ENCODE results near the gene RAD9A.
A peak's percentile ranks its signal among the peaks of the same experiment; 100 is the strongest.

Gene RAD9A

DNA sequence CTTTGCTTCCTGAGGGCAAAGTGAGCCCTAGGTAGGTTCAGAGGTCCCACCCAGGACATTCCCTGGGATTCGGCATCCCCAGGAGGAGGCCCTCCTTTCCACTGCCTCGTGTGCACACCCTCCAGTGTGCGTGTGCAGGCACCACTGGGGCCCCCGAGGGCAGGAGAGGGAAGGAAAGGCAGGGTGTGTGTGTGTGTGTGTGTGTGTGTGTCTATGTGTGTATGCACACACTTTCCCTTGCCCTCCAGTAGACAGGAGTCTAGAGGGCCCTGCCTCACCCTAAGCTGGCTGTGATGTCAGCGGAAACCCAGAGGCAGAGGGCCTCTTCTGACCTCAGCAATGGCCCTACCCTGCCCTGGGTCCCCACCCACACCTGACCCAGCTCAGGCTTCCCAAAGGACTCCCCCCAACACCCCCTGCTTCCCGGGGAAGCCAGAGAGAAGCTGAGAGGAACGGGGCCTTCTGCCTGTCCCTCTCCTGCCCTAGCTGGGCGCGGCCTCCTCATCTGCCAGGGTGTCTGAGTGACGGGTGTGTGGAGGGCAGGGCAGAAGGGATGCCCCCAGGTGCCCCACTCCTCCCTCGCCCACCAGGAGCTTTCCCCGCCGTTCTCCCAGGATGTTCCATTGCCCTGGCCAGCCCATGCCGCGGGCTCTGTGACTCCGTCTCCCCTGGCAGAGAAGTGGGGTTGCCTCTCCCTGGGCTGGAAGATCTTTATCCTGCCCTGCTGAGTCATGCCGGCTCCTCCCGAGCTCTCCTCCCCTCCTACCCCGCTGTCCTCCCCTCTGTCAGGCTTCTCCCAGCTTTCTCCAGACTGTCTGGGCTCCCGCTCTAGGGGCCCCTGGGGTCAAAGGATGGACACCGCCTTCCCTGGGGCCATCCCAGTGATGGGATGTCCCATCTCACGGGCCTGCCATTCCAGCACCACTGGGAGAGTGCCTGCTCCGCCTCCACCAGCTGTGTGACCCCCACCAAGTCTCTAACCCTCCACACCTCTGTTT is 12.4 kb upstream of the RAD9A start:
- peak; percentile 22 for ATAC-seq
- no peak for DNase-seq
- no peak overlapping the region for H3K4me3 Mint-ChIP-seq
- H3K4me1 Mint-ChIP-seq, result peaks cover 36% of the 10 kb centered on the region
- no peaks in the 10 kb centered on the region for H3K9me3 Mint-ChIP-seq
- H3K27ac Mint-ChIP-seq, result no peak overlapping the region
- H3K27me3 Mint-ChIP-seq, result peaks cover 40% of the 10 kb centered on the region

DNA sequence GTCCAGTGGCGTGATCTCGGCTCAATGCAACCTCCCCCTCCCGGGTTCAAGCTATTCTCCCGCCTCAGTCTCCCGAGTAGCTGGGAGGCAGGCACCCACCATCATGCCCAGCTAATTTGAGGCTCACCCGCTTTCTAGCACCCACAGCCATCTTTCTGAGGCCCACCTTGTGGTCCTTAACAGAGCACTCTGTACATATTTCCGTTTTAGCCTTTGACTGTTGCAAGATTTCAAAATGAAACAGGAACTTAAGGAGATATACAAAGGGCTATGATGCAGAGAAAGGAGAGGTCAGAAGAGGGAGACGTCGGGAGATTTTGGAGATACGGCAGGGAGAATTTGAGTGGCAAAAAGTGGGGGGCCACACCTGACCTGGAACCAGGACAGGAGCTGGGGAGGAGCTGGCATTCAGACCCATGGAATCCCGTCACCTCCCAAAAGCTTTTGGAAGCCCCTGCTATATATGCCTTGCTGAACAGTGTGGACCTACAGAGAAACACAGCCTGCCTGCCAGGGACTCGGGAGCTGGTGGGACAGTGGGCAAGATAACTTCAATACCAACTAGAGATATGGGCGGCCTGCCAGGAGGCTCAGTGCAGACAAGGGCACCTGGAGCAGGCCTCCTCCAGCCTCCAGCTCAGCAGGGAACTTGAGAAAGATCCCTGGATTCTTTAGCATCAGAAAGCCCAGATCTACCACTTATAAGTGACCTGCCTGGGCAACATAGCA is 10.4 kb upstream of the RAD9A start:
- DNase-seq (no peak), ATAC-seq (no peak)
- Mint-ChIP-seq H3K27me3 (peaks cover 30% of the 10 kb centered on the region), H3K9me3 (no peaks in the 10 kb centered on the region), H3K4me1 (peaks cover 29% of the 10 kb centered on the region), H3K4me3 (no peak overlapping the region), H3K27ac (no peak overlapping the region)

DNA sequence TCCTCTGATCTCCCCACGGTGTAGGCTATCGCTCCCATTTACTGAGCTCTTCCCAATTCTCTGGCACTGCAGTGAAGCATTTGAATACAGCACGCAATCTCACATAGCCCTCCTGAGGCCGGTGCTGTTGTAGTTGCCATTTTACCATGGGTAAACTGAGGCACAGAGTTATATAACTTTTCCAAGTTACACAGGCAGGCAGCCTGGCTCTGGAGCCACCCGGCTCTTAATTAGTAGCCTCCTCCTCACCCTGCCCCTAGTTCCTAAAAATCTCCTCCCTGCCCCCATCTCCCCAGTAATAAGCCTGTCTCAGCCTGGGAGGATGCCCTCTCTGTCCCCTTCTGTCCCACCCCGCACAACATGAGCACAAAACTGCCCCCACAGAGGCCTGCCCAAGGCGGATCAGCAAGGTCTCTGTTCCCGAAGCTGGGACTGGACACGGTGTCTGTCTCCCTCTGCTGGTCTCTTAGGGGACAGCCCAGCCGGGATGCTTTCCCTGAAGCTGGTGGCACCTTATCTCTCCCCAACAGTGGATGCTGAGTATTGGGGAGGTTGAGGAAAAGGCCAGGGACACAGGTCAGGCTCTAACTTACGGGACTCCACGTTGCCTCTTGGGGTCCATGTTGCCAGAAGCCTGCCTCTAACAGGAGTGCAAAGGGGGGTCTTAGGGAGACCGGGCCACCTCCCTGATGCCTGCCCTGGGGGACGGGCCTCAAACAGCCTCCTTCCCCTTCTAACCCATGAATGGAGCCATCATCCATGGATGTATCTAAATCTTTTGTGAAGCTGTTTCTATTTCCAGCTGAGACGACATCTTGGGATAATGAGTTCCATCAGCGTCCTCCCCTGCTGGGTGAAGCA is 9.3 kb upstream of the RAD9A start:
- DNase-seq, result peak; percentile 83 to 84
- Mint-ChIP-seq H3K4me3 (no peak overlapping the region), H3K9me3 (no peaks in the 10 kb centered on the region), H3K27me3 (peaks cover 28% of the 10 kb centered on the region), H3K27ac (no peak overlapping the region), H3K4me1 (peaks cover 29% of the 10 kb centered on the region)
- ATAC-seq, result peak; percentile 90

DNA sequence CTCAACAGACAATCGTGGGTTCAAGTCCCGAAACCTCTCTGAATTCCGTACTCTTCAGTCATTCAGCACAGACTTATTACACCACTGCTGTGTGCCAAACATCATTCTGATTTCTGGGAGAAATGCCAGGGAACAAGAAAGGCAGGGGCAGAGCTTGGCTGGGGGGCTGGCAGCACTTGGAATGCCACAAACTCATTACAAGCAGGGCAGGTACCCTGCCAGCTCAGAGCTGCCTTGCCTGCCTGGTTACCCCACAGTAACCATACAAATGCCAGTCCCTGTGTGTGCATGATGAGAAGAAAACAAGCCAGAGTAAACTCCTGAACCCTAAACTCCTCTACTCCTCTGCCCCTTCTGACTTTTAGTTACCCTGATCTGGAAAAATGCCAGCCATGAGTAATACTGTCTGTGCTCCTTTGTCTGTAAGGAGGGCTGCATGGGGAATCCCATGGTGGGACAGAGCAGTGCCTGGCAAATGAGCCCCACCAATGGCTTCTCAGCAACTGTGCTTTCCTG is 6.9 kb upstream of the RAD9A start:
- peaks cover 22% of the 10 kb centered on the region for H3K27me3 Mint-ChIP-seq
- ATAC-seq, result no peak
- H3K27ac Mint-ChIP-seq, result no peak overlapping the region
- peaks cover 29% of the 10 kb centered on the region for H3K4me1 Mint-ChIP-seq
- no peaks in the 10 kb centered on the region for H3K9me3 Mint-ChIP-seq
- H3K4me3 Mint-ChIP-seq, result no peak overlapping the region
- DNase-seq, result no peak

DNA sequence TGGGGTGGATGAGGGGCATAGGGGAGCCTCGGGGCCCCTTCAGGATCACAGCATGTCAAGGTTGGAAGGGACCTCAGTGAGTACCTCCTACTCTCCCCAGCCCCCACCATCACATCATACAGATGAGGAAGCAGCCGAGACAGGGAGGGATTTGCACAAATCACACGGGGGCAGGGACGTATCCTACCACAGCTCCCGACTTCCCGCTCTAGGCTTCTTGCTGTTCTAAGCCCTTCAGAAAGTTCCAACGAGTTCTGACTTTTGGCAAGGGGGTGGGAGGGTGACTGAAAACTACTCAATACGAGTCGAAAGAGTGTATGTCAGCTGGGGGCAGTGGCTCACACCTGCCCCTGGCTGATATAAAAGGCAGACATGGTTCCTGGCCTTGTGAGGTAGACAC is 4.7 kb upstream of the RAD9A start:
- DNase-seq (no peak), ATAC-seq (no peak)
- Mint-ChIP-seq H3K27me3 (peaks cover 10% of the 10 kb centered on the region), H3K4me3 (no peak overlapping the region), H3K27ac (no peak overlapping the region), H3K4me1 (peaks cover 38% of the 10 kb centered on the region), H3K9me3 (no peaks in the 10 kb centered on the region)

DNA sequence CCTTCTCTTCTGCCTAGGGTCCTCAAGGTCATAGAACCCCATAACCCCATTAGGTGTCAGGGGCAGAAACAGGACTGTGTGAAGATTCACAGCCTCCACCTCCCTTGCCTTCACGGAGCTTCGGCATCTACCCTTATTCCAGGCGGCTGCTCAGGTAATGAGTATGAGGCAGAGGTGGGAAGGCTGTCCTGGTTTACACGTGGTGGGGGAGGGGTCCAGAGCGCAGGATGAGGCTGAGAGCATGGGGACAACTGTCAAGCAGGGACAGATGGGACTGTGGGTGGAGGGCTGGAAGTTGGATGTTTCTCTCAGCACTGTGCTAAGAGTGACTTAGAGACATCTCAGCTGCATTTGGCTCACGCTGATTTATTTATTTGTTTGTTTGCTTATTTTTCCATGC is 4.3 kb upstream of the RAD9A start:
- peaks cover 39% of the 10 kb centered on the region for H3K4me1 Mint-ChIP-seq
- DNase-seq (no peak), ATAC-seq (no peak)
- no peaks in the 10 kb centered on the region for H3K9me3 Mint-ChIP-seq
- H3K27me3 Mint-ChIP-seq, result peaks cover 10% of the 10 kb centered on the region
- no peak overlapping the region for H3K4me3 Mint-ChIP-seq
- no peak overlapping the region for H3K27ac Mint-ChIP-seq

DNA sequence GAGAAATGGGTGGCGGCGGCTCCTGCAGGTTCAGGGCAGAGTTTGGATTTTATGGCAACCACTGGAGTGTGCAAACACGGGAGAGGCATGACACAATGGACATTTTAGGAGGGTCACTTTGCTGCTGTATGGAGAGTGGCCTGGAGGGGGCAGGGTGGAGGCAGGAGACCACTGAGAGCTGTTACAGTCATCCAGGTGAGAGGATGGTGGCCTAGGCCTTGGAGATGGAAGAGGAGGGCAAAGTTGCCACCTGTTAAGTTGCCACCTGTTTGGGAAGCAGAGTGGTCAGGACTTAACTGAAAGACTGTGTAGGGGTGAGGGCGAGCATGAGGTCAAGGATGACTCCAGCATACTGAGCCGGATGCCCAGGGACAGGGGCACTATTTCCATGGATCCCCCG is 2.3 kb upstream of the RAD9A start:
- Mint-ChIP-seq H3K27me3 (peaks cover 10% of the 10 kb centered on the region), H3K4me1 (peaks cover 53% of the 10 kb centered on the region), H3K9me3 (no peaks in the 10 kb centered on the region), H3K27ac (peak overlapping the region in 1 of 2 donors; percentile 19), H3K4me3 (peak overlapping the region; percentile 49 to 53)
- DNase-seq (peak; percentile 54 to 65), ATAC-seq (peak; percentile 72)

DNA sequence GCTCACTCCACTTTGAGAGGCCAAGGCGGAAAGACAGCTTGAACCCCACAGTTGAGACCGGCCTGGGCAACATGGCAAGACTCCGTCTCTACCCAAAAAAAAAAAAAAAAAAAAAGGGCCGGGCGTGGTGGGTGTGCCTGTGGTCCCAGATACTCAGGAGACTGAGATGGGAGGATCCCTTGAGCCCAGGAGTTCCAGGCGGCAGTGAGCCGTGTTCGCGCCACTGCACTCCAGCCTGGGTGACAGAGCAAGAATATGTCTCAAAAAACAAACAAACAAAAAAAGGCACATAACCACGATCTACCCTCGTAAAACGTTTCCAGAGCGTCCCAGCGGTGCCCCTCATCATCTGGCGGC is 861 bp upstream of the RAD9A start:
- Mint-ChIP-seq H3K4me3 (peak overlapping the region; percentile 94 to 95), H3K4me1 (peaks cover 48% of the 10 kb centered on the region), H3K27ac (peak overlapping the region in 1 of 2 donors; percentile 93), H3K27me3 (peaks cover under 1% of the 10 kb centered on the region), H3K9me3 (no peaks in the 10 kb centered on the region)
- ATAC-seq, result no peak
- no peak for DNase-seq

DNA sequence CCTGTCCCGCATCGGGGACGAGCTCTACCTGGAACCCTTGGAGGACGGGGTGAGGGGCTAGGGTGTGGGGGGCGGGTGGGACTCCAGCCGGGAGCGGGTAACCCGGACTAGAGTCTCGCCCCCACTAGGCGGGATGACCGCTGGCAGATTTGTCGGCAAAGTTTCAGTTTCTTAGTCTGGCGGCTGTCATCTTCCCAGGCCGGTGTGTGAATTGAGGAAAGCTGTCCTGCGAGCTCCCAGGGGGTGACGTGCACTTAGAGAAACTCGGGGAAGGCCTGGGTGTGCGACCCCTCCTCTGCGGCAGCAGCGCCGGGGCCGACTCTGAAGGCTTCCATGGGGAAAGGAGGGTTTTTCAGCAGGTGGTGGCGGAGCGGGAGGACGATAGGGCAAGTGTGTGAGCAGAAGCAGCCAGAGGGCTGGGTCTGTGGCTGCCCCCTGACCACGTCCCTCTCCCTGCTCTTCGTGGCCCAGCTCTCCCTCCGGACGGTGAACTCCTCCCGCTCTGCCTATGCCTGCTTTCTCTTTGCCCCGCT is 463 bp downstream of the RAD9A start:
- H3K9me3 Mint-ChIP-seq, result no peaks in the 10 kb centered on the region
- DNase-seq, result no peak
- no peaks in the 10 kb centered on the region for H3K27me3 Mint-ChIP-seq
- peak overlapping the region; percentile 94 to 95 for H3K4me3 Mint-ChIP-seq
- H3K4me1 Mint-ChIP-seq, result peaks cover 61% of the 10 kb centered on the region
- peak overlapping the region; percentile 85 to 87 for H3K27ac Mint-ChIP-seq
- no peak for ATAC-seq

DNA sequence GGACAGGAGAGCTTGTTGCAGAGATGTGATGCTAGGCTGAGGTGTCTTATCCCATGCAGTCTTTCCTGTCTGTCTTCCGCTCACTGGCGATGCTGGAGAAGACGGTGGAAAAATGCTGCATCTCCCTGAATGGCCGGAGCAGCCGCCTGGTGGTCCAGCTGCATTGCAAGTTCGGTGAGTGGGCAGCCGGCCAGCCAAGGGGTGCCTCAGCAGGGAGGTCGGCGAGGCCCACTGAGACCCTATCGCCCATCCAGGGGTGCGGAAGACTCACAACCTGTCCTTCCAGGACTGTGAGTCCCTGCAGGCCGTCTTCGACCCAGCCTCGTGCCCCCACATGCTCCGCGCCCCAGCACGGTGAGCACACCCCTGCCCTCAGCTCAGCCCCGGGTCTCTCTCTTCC is 1.7 kb downstream of the RAD9A start:
- Mint-ChIP-seq H3K4me3 (peak overlapping the region; percentile 94 to 95), H3K4me1 (peaks cover 73% of the 10 kb centered on the region), H3K27ac (peak overlapping the region in 1 of 2 donors; percentile 44), H3K9me3 (no peaks in the 10 kb centered on the region), H3K27me3 (no peaks in the 10 kb centered on the region)
- ATAC-seq (no peak), DNase-seq (peak in 1 of 2 donors; percentile 10)

DNA sequence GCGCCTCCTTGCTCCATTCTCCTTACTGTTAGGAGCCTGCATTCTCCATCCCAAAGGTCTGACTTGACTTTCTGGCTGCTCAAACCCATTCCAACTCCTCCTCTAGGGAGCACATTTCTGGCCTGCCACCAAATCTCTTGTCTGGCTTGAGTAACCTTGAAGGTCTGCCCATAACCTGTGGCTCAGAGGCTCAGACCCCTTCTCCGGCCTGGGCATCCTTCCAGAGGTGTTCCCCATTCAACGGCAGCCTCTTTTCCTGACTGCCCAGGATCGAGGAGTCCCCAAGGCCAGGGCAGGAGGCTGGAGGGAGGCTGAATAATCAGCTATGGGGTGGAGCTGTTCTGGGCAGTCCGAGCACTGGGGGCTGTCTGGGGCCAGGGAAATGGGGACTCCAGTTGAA is 2.2 kb downstream of the RAD9A start:
- Mint-ChIP-seq H3K4me1 (peaks cover 75% of the 10 kb centered on the region), H3K27ac (no peak overlapping the region), H3K4me3 (peak overlapping the region; percentile 50 to 61), H3K9me3 (no peaks in the 10 kb centered on the region), H3K27me3 (no peaks in the 10 kb centered on the region)
- DNase-seq, result peak in 1 of 2 donors; percentile 9
- ATAC-seq, result no peak

DNA sequence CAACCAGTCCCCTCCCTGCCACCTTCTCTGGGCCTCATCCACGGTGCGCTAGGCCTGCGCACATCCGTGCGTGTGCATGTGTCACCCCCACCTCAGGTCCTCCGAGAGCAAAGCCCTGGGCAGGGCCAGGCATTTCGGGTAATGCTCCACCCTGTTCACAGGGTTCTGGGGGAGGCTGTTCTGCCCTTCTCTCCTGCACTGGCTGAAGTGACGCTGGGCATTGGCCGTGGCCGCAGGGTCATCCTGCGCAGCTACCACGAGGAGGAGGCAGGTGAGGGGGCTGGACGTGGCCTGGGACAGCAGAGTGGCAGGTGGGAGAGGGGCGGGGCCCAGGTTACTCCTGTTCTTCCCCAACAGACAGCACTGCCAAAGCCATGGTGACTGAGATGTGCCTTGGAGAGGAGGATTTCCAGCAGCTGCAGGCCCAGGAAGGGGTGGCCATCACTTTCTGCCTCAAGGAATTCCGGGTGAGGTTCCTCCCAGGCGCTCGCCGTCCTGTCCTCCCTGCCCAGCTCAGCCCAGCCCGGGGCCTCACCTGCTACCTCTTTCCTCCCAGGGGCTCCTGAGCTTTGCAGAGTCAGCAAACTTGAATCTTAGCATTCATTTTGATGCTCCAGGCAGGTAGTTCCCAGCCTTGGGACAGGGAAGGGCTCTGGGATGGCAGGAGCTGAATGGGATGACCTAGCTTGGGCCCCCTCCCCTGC is 3.9 kb downstream of the RAD9A start:
- ATAC-seq (no peak), DNase-seq (peak in 1 of 2 donors; percentile 11)
- H3K27ac Mint-ChIP-seq, result no peak overlapping the region
- no peaks in the 10 kb centered on the region for H3K27me3 Mint-ChIP-seq
- H3K4me3 Mint-ChIP-seq, result no peak overlapping the region
- peaks cover 77% of the 10 kb centered on the region for H3K4me1 Mint-ChIP-seq
- no peaks in the 10 kb centered on the region for H3K9me3 Mint-ChIP-seq

DNA sequence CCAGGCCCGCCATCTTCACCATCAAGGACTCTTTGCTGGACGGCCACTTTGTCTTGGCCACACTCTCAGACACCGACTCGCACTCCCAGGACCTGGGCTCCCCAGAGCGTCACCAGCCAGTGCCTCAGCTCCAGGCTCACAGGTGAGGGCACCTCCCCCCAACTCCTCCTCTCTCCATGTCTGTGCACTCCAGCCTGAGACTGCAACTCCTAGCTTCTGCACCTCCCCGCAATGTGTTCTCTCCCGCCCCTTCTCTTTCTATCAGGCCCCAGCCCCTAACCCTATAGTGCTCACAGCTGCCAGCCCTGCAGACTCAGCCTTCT is 4.4 kb downstream of the RAD9A start:
- H3K27me3 Mint-ChIP-seq, result no peaks in the 10 kb centered on the region
- peaks cover 73% of the 10 kb centered on the region for H3K4me1 Mint-ChIP-seq
- H3K27ac Mint-ChIP-seq, result peak overlapping the region in 1 of 2 donors; percentile 1
- no peak overlapping the region for H3K4me3 Mint-ChIP-seq
- DNase-seq (peak in 1 of 2 donors; percentile 13), ATAC-seq (no peak)
- no peaks in the 10 kb centered on the region for H3K9me3 Mint-ChIP-seq

DNA sequence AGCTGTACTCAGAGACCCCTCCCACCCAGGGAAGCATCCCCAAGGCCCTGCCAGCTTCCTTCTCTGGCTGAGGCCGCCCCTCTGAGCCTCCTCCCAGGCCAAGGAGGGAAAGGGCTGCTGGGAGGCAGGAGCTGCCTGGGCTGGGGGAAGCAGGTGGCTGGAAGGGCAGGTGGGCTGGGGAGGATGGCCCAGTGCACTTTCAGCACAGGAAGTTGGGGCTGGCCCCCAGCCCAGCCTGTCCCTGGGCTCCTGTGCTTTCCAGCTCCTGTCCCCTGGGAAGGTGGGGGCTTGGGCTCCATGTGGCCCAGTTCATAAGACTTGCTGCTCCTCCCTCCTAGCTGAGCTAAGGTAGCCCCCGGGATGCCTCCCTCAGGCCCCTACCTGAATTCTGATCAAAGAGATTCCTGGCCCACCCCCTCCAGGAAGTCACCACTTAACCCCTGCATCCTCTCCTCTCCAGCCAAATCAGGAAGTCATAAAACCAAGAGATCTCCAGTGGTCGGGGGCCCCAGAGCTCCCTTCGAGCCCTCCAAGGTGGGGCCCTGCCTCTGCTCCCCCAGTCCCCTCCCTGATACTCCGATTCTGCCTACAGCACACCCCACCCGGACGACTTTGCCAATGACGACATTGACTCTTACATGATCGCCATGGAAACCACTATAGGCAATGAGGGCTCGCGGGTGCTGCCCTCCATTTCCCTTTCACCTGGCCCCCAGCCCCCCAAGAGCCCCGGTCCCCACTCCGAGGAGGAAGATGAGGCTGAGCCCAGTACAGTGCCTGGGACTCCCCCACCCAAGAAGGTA is 5.0 kb downstream of the RAD9A start:
- Mint-ChIP-seq H3K4me1 (peaks cover 70% of the 10 kb centered on the region), H3K27me3 (no peaks in the 10 kb centered on the region)
- ATAC-seq, result no peak

More for the DNA sequence above, 5.0 kb downstream of the RAD9A start:
- peak overlapping the region; percentile 59 to 76 for H3K4me3 Mint-ChIP-seq
- peak in 1 of 2 donors; percentile 17 for DNase-seq
- no peaks in the 10 kb centered on the region for H3K9me3 Mint-ChIP-seq
- H3K27ac Mint-ChIP-seq, result peak overlapping the region; percentile 39 to 96

Measured in stimulated activated naive CD8-positive, alpha-beta T cell treated with anti-CD3 and anti-CD28 coated beads, Interleukin-15, amount 100 ng/mL, for 72 hours (primary cell).